A673 (cell line): ENCODE measurements around the gene F2R. TPM values are rescaled to one million over a fixed set of nuclear protein-coding genes. Genes with fewer than 3 reads are reported as not detected.

Source experiments
- BruUV-seq: library from RNA; stranded (reverse); fragments of 400-500 nt; replicated peaks from 2 replicates; lab custom pipeline; 2021; lab: Mats Ljungman, UMichigan
- CTCF ChIA-PET: fragments of 300-600 bp; sonication (Branson Sonifier 250); formaldehyde crosslinking; loops from one replicate; lab custom pipeline; 2022; ENCODE audit warnings: antibody characterized with exemption; lab: Charles Lee
- POLR2A ChIA-PET: fragments of 300-600 bp; sonication (Branson Sonifier 250); formaldehyde crosslinking; loops from one replicate; lab custom pipeline; 2022; ENCODE audit warnings: antibody characterized with exemption; ENCODE audit not compliant: low non-redundant PET; lab: Charles Lee
- DNase-seq: peaks from one replicate; pipeline ENCODE4 v3.0.0-alpha.2; 2015; ENCODE audit warnings: low spot score
- H3K27ac ChIP-seq: fragments of 200-600 bp; sonication (generic); 2 replicates; pipeline ENCODE4 v1.5.1; 2016; ENCODE audit warnings: mixed run types, low read depth, mild to moderate bottlenecking, mixed read lengths, antibody characterized with exemption, low read length; ENCODE audit not compliant: poor library complexity, severe bottlenecking
- H3K27me3 ChIP-seq: fragments of 200-600 bp; sonication (generic); replicated peaks from 2 replicates; pipeline ENCODE4 v1.6.1; 2017; ENCODE audit warnings: mixed run types, low read depth, mild to moderate bottlenecking, mixed read lengths, antibody characterized with exemption, low read length; ENCODE audit not compliant: insufficient read depth, poor library complexity
- H3K36me3 ChIP-seq: fragments of 200-600 bp; sonication (generic); 2 replicates; pipeline ENCODE4 v1.6.1; 2016; ENCODE audit warnings: mixed run types, mild to moderate bottlenecking, mixed read lengths, antibody characterized with exemption, low read length; ENCODE audit not compliant: insufficient read depth, poor library complexity, severe bottlenecking
- H3K4me1 ChIP-seq: fragments of 200-600 bp; sonication (generic); 2 replicates; pipeline ENCODE4 v1.6.1; 2017; ENCODE audit warnings: mixed run types, mild to moderate bottlenecking, mixed read lengths, antibody characterized with exemption, low read length; ENCODE audit not compliant: insufficient read depth, poor library complexity, severe bottlenecking
- H3K4me3 ChIP-seq: fragments of 200-600 bp; sonication (generic); 2 replicates; pipeline ENCODE4 v1.5.1; 2016; ENCODE audit warnings: low read depth, mixed run types, mild to moderate bottlenecking, mixed read lengths, low read length; ENCODE audit not compliant: poor library complexity, severe bottlenecking
- H3K9me3 ChIP-seq: fragments of 200-600 bp; sonication (generic); 2 replicates; pipeline ENCODE4 v1.6.1; 2016; ENCODE audit warnings: mixed run types, low read depth, mild to moderate bottlenecking, mixed read lengths, antibody characterized with exemption, low read length; ENCODE audit not compliant: poor library complexity, severe bottlenecking
- EZH2 ChIP-seq: fragments of 200-600 bp; sonication (generic); IDR thresholded peaks from 2 replicates; pipeline ENCODE4 v1.6.1; 2017; ENCODE audit warnings: borderline replicate concordance, low read depth, mild to moderate bottlenecking, mixed read lengths, antibody characterized with exemption, low read length; ENCODE audit not compliant: poor library complexity, severe bottlenecking
- intact Hi-C: fragments of 100-400 bp; cut with micrococcal nuclease; formaldehyde crosslinking; loops from one replicate; pipeline ENCODE4 v1.10.0; 2022; ENCODE audit not compliant: unreplicated experiment
- total RNA-seq: library from RNA; stranded (reverse); gene quantifications from 2 replicates; pipeline ENCODE4 v1.2.3, GENCODE V29; 2021
- TF ChIP-seq, protein P1 (sequence below): fragments of 300-800, 200-600 bp; sonication (generic); conservative IDR thresholded peaks from 2 replicates; pipeline ENCODE4 v1.5.1; 2017; ENCODE audit warnings: low read depth, mild to moderate bottlenecking, antibody characterized with exemption, low read length, moderate library complexity, mixed read lengths

F2R gene
- total RNA-seq, 1 experiment from 2014 or later: 83.3 TPM

DNA sequence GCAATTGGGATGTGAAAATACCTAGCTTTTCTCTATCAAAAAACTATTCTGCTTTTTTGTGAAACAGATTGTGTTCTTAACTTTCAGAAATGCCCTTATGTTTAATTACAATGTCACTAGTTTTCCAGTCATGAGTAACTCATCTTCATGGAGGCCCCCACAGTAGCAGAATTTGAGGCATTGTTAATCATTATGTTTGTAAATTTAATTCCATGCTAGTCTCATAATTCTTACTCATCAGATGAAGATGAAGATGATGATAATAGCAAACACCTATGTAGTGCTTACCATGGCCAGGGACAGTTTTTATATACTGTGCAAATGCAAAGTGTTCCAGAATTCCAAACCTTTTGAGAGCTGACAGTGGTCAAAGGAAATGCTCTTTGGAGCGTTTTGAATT lies 27.7 kb upstream of the F2R start:
- Histone ChIP-seq H3K27me3 (no peaks in the 10 kb centered on the region), H3K9me3 (no peaks in the 10 kb centered on the region), H3K4me3 (no peak overlapping the region), H3K4me1 (peaks cover 79% of the 10 kb centered on the region), H3K36me3 (peaks cover 5% of the 10 kb centered on the region), H3K27ac (no peak overlapping the region)
- TF ChIP-seq EZH2: no peak
- TF ChIP-seq, protein P1, sequence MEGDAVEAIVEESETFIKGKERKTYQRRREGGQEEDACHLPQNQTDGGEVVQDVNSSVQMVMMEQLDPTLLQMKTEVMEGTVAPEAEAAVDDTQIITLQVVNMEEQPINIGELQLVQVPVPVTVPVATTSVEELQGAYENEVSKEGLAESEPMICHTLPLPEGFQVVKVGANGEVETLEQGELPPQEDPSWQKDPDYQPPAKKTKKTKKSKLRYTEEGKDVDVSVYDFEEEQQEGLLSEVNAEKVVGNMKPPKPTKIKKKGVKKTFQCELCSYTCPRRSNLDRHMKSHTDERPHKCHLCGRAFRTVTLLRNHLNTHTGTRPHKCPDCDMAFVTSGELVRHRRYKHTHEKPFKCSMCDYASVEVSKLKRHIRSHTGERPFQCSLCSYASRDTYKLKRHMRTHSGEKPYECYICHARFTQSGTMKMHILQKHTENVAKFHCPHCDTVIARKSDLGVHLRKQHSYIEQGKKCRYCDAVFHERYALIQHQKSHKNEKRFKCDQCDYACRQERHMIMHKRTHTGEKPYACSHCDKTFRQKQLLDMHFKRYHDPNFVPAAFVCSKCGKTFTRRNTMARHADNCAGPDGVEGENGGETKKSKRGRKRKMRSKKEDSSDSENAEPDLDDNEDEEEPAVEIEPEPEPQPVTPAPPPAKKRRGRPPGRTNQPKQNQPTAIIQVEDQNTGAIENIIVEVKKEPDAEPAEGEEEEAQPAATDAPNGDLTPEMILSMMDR: no peak
- no TSS peak for BruUV-seq
- no peak for DNase-seq
- ChIA-PET CTCF (no interaction called here), POLR2A (no interaction called here)
- intact Hi-C loops: loop anchor here (2.0 kb wide), 1 partner anchor 27 kb away; no protein-coding TSS in a partner anchor

DNA sequence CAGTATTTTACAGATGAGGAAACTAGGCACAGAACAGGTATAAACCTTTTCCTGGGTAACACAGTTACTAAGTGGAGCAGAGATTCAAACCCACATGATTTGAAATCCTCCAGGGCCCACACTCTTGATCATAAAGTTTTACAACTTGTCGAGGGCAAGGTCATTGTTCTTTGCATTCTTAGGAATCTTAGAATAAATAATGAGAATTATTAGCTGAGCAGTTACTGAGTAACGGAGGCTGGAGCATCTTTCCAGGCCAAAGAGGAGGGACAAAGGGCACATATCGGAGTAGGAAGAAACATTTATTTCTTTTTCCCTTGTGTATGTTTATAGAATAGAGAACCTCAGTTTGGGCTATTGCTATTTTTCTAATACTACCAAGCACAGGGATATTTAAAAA lies 27.1 kb upstream of the F2R start:
- Histone ChIP-seq H3K4me3 (no peak overlapping the region), H3K27ac (no peak overlapping the region), H3K27me3 (no peaks in the 10 kb centered on the region), H3K4me1 (peaks cover 75% of the 10 kb centered on the region), H3K9me3 (no peaks in the 10 kb centered on the region), H3K36me3 (peaks cover 5% of the 10 kb centered on the region)
- intact Hi-C loops: loop anchor here (2.0 kb wide), 1 partner anchor 26 kb away; no protein-coding TSS in a partner anchor
- CTCF ChIA-PET: interaction anchor here (0.7 kb wide), 1 partner anchor 87 kb away, joined by 3 read pairs; no protein-coding TSS in a partner anchor
- POLR2A ChIA-PET: no interaction called here
- BruUV-seq: TSS peak; percentile 65
- no peak for DNase-seq
- TF ChIP-seq, protein P1: no peak
- no peak for TF ChIP-seq EZH2

DNA sequence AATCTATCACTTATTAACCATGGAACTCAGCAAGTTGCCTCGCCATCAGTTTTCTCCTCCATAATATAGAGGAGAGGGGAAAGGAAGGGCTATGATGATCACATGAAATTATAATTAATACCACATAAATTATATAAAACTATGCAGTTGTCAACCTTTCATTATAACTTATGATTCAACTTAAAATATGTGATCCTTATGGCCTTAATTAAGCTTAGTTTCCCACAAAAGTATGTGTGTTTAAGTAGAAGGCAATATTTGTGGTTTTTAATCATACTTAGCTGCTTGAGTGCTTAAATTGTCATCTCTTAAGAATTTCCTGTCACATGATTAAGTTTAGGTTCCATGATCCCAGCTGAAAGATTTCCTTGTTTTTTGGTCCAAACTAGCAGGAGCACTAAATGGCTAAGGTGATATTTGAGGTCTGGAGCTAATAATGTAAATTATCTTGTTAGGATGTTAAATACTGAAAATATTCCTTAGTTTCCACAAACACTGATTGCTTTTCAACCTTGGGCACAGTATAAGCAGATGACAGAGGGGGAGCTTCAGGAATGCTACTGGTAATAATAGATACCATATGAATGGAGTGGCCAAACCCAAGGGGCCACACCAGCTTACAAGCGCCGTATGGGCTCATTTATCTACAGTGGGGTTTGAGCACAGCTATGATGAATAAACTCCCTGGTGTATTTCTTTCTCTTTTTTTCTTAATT lies 26.4 kb upstream of the F2R start:
- Histone ChIP-seq H3K9me3 (no peaks in the 10 kb centered on the region), H3K4me1 (peaks cover 71% of the 10 kb centered on the region), H3K27ac (peak overlapping the region; percentile 60), H3K4me3 (no peak overlapping the region), H3K36me3 (peaks cover 5% of the 10 kb centered on the region), H3K27me3 (no peaks in the 10 kb centered on the region)
- peak; percentile 88 for DNase-seq
- ChIA-PET CTCF (interaction anchor here (0.7 kb wide), 1 partner anchor 87 kb away, joined by 3 read pairs; no protein-coding TSS in a partner anchor), POLR2A (no interaction called here)
- no TSS peak for BruUV-seq
- intact Hi-C loops: loop anchor here (2.0 kb wide), 1 partner anchor 25 kb away; no protein-coding TSS in a partner anchor
- no peak for TF ChIP-seq EZH2
- TF ChIP-seq, protein P1: no peak
